ENCODE results near the gene DDAH2. TPM values are rescaled to one million over a fixed set of nuclear protein-coding genes. Genes with fewer than 3 reads are reported as not detected.
A peak's percentile ranks its signal among the peaks of the same experiment; 100 is the strongest.

Gene DDAH2
- total and polyA plus RNA-seq, 7 donors = 86.7 to 340 (median 137) TPM

GRCh38 chr6:31702819-31703716 lies 26.0 kb downstream of the DDAH2 start, which contains the start of gene ABHD16A:
Gene ABHD16A (minus strand): TSS chr6:31703324. CDS start chr6:31703281, 43 bp downstream.
- TF ChIP-seq CTCF (IDR thresholded peaks at IDR 0.05) (no peak), POLR2AphosphoS5 (IDR thresholded peaks at IDR 0.05) (peak; percentile 98 to 99 (median 99)), EP300 (IDR thresholded peaks at IDR 0.05) (peak in 2 of 4 donors; percentile 66 to 82), POLR2A (IDR thresholded peaks at IDR 0.05) (peak; percentile 99)
- H3K9me3 ChIP-seq = no peaks in the 10 kb centered on the region
- DNase-seq = peak; percentile 100
- intact Hi-C loops (cut with DNase I) = loop anchor here (1.0 to 10.0 kb wide), 2 partner anchors 25 to 158 kb away; partner anchors contain the start of genes ATP6V1G2, DDX39B and NFKBIL1
- H3K36me3 ChIP-seq = peaks cover 0 to 25% (median 8%) of the 10 kb centered on the region in 4 donors
- no peaks in the 10 kb centered on the region for H3K27me3 ChIP-seq
- H3K27ac ChIP-seq = peak within 1 kb of the TSS; percentile 94 to 99 (median 97)
- 0 to 1% methylated on average over 54 of the region's 54 CpGs for WGBS, 2 donors
- H3K4me3 ChIP-seq = peak within 1 kb of the TSS; percentile 66 to 92 (median 80)
- H3K4me1 ChIP-seq = peaks cover 0 to 36% (median 22%) of the 10 kb centered on the region in 4 donors

- H3K36me3 ChIP-seq = peaks cover 0 to 32% (median 10%) of the 10 kb centered on the region in 4 donors
- TF ChIP-seq POLR2A (IDR thresholded peaks at IDR 0.05) (no peak), CTCF (IDR thresholded peaks at IDR 0.05) (no peak), EP300 (IDR thresholded peaks at IDR 0.05) (no peak), POLR2AphosphoS5 (IDR thresholded peaks at IDR 0.05) (no peak)
- WGBS, 2 donors = 0% methylated on average over 10 of the region's 10 CpGs
- no peak for DNase-seq
- peak overlapping the region; percentile 66 to 92 (median 80) for H3K4me3 ChIP-seq
- H3K9me3 ChIP-seq = no peaks in the 10 kb centered on the region
- peak overlapping the region; percentile 94 to 99 (median 97) for H3K27ac ChIP-seq
- no peaks in the 10 kb centered on the region for H3K27me3 ChIP-seq
- peaks cover 0 to 36% (median 22%) of the 10 kb centered on the region in 4 donors for H3K4me1 ChIP-seq
- intact Hi-C loops (cut with DNase I) = loop anchor here (10.0 kb wide), 1 partner anchor 158 kb away; the partner anchor contains the start of genes ATP6V1G2, DDX39B and NFKBIL1
Measured at GRCh38 chr6:31702405-31702818, 26.7 kb downstream of the DDAH2 start.

DNA sequence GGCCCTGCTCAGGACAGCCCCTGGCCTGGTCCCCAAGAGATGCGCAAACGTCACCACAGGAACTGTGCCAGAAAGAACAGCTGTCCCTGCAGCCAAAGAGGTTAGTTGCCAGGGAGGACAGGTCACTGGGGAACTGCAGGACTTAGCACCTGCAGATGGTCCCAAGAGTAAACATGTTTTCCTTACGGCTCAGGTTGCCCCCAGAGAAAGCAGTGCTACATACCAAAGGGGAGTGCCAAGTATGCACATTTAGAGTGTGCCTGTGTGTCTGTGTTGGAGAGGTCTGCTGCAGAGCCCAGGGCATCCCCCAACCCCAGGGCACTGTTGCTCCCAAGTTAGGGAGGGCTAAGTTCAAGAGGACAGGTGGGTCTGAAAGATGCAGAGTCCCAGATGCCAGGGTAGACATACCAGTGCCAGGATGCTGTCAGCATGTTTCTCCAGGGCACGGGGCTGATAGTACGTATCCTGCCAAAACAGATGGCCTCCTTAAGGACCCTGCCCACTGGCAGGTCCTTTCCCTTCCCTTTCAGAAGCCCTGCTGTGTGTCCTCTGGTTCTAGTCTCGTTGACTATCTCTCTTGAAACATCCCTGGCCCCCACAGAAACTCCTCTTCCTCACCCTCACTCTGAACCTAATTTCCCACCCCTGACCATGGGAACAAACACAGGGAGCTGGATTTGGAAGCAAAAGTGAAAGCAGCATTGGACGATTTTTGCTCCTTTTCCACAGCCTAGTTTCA lies 27.3 kb downstream of the DDAH2 start:
- H3K4me1 ChIP-seq = peaks cover 0 to 36% (median 22%) of the 10 kb centered on the region in 4 donors
- intact Hi-C loops (cut with DNase I) = loop anchor here (10.0 kb wide), 1 partner anchor 157 kb away; the partner anchor contains the start of genes ATP6V1G2, DDX39B and NFKBIL1
- WGBS, 2 donors = 24 to 30% methylated on average over 7 of the region's 7 CpGs
- no peak for TF ChIP-seq POLR2AphosphoS5 (IDR thresholded peaks at IDR 0.05)
- no peak for TF ChIP-seq POLR2A (IDR thresholded peaks at IDR 0.05)
- TF ChIP-seq EP300 (IDR thresholded peaks at IDR 0.05) = no peak
- no peak for TF ChIP-seq CTCF (IDR thresholded peaks at IDR 0.05)
- H3K27ac ChIP-seq = peak overlapping the region; percentile 94 to 99 (median 97)
- H3K27me3 ChIP-seq = no peaks in the 10 kb centered on the region
- DNase-seq = no peak
- H3K4me3 ChIP-seq = peak overlapping the region; percentile 66 to 92 (median 80)
- H3K36me3 ChIP-seq = peaks cover 0 to 38% (median 13%) of the 10 kb centered on the region in 4 donors
- H3K9me3 ChIP-seq = no peaks in the 10 kb centered on the region

- H3K27ac ChIP-seq = peak overlapping the region in 1 of 4 donors; percentile 94
- WGBS, 2 donors = 49 to 73% methylated on average over 5 of the region's 5 CpGs
- H3K4me3 ChIP-seq = no peak overlapping the region
- no peaks in the 10 kb centered on the region for H3K9me3 ChIP-seq
- no peaks in the 10 kb centered on the region for H3K27me3 ChIP-seq
- peaks cover 0 to 36% (median 22%) of the 10 kb centered on the region in 4 donors for H3K4me1 ChIP-seq
- no peak for TF ChIP-seq CTCF (IDR thresholded peaks at IDR 0.05)
- intact Hi-C loops (cut with DNase I) = loop anchor here (10.0 kb wide), 1 partner anchor 156 kb away; the partner anchor contains the start of genes ATP6V1G2, DDX39B and NFKBIL1
- no peak for DNase-seq
- peaks cover 0 to 47% (median 20%) of the 10 kb centered on the region in 4 donors for H3K36me3 ChIP-seq
Measured at GRCh38 chr6:31700740-31701401, 28.2 kb downstream of the DDAH2 start.

Data from sigmoid colon (tissue), 7 donors.